Skin of body (tissue), 2 donors: ENCODE data around the gene CNNM3. TPM values are rescaled to one million over a fixed set of nuclear protein-coding genes. Genes with fewer than 3 reads are reported as not detected.
"Not testable (repeated sequence)": the region's sequence is repeated elsewhere in the genome, so short reads cannot be mapped to it uniquely, and the experiment has no call there.

Experiments used
- DNase-seq: peaks from one replicate; lab custom pipeline; 2025; lab: John Stamatoyannopoulos, UW
- total RNA-seq: library from RNA; depleted of rRNA; stranded (reverse); fragments of >200 nt; gene quantifications from one replicate; pipeline ENCODE4 v1.2.3, GENCODE V29; 2014

CNNM3 gene
- total RNA-seq, 1 donor from 2014 or later, result 6.3 TPM

DNA sequence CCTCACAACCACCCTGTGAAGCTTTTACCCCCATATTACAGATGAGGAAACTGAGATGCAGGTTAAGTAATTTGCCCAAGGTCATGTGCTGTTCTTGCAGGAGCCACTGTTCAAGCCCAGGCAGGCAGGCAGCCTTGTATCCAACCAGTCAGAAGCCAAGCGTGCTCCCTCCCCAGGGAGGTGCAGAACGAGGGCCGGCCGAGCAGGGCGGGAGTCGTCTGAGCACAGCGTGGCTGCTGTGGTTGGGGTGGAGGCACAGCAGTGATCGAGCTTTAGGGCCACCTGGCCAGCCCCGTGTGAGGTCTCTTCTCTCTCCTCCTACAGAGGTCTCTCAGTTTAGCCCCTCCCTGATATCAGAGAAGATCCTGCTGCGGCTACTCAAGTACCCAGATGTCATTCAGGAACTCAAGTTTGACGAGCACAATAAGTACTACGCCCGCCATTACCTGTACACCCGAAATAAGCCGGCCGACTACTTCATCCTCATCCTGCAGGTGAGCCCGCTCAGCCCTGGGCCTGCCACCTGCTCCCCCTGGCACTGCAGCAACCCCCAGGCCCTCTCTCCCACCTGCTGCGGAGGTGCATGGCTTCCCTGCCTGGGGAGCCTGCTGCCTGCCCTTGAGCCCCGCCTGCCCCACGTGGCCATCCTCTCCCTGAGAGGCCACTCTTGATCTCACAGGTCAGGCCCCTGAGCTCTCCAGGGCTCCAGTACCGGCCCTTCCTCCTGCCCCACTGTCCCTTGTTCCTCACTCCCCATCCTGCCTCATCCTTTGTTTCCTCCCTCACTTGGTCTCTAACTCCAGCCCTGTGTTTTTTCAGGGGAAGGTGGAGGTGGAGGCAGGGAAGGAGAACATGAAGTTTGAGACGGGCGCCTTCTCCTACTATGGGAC, 17.1 kb upstream of the CNNM3 start:
- no peak for DNase-seq

- DNase-seq, result no peak
These were observed 16.5 kb upstream of the CNNM3 start for GRCh38 chr2:96799623-96799935.

GRCh38 chr2:96800061-96801004, 15.7 kb upstream of the CNNM3 start:
- DNase-seq, result no peak

DNA sequence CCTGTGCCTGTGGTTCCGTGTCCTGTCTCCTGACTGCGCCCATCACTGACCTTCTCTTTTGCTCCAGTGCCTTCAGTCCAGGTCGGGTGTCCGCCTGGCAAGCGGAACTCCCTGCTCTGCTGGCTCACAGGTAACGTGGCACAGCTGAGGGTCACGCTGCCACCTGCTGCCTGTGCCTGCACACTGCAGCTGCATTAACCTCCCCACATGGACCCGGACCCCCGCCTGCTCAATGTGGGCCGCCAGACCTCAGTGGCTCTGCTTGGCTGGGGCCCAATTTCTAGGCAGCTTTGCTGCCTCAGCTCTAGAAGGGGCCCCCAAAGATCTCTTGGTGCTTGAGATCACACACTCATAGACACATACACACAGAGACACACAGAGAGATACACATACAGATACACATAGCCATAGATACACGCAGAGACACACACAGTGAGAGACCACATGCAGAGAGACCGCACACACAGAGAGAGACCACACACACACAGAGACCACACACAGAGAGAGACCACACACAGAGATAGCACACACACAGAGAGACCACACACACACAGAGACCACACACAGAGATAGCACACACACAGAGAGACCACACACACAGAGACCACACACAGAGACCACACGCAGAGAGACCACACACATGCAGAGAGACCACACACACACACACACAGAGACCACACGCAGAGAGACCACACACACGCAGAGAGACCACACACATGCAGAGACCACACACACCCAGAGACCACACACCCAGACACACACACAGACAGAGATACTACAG, 14.9 kb upstream of the CNNM3 start:
- peak; percentile 22 for DNase-seq

DNA sequence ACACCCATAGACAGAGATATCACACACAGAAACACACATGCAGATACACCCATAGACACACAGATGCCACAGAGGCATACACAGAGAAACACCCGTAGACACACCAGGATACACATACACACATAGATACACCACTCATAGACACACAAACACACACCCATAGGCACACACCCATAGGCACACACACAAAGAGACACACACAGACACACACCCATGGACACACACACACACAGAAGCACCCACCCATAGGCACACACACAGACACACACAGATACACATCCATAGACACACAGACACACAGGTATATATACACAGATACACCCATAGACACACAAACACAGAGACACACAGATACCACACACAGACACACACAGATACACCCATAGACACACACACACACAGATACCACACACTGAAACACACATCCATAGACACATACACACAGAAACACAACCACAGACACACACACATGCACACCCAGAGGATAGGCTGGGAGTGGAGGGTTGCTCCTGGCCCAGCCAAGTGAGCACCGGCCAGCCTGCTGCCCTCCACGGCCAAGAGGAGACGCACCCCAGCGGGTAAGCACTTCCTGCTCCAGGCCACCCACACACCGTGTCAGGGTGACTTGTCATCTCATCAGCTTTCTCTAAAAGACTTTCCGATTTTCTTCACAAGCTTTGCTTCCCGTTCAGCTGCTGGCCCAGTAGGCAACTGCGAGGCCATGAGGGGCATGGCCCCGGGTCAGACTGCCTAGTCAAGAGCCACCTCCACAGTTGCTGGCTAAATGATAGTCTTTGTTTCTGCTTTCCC, 14.1 kb upstream of the CNNM3 start:
- no peak for DNase-seq

DNA sequence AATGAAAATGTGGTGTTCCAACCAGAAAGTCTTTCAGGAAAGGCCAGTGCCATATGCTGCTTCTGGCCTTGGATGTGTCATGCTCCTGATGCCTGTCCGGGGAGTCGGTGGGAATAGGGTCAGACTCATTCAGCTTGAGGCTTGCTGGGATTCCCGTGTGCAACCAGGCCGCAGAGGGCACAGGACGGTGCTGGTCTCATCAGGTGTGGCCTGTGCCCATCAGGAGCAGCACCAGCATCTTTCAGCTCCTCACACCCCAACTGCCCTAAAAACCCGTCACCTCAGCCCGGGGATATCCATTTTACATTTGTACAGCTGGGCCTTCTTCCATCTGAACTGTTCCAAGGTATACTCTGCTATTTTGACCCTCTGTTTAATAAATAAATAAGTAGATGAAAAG, 13.3 kb upstream of the CNNM3 start:
- no peak for DNase-seq

- DNase-seq, result no peak
These were observed 11.1 kb upstream of the CNNM3 start for GRCh38 chr2:96804986-96805385.

- DNase-seq, result not testable (repeated sequence)
These were observed 10.1 kb upstream of the CNNM3 start for GRCh38 chr2:96805946-96806345.

DNA sequence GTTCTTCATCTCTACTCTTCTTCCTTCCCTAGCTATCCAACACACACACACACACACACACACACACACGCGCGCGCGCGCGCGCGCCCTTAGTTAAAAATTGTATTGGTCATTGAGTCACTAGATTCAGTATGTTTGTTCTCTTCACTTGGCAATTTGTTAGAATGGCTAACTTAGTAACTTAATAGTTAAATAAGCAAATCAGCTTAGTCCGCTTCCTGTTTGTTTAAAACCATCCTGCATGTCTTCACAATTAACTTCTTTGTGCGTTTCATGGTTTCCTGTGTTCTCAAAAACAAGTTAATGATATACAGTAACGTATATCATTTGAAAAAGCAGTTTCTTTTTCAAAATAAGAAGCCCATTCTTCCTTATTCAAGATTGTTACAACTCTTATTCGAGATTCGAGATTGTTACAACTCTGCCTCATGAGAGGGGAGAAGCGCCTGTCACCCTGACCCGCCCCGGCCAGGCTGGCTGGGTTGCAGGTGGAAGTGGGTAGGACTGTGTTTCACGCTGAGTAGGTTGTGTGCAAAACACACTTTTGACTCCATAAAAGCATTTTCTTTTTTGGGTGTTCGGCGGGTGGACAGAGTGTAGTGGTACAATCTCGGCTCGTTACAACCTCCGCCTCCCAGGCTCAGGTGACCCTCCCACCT, 9.5 kb upstream of the CNNM3 start:
- no peak for DNase-seq

- DNase-seq, result no peak
These were observed 9.0 kb upstream of the CNNM3 start for GRCh38 chr2:96807127-96807471.

DNA sequence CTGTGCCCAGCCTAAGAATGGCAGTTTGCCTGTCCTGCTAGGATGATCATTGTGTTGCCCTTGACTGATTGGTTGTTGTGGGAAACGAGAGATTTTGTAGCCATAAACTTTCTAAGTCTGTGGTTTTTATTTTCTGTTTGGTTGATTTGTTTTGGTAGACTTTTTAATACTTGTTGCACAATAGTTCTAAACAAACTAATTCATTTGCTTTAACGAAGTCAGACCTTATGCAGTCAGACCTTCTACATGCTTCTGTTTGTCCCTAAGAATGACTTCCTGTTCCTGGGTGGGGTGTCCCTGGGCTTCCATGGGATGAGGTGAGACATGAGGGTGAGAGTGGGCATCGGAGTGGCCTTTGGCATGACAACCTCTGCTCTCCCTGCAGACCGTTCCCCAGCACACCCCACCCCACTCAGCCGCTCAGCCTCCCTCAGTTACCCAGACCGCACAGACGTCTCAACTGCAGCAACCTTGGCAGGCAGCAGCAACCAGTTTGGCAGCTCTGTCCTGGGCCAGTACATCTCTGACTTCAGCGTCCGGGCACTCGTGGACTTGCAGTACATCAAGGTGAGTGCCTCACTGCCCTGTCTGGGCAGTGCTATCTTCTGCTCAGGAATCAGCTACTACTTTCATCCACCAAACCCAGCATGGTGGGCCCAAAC, 7.8 kb upstream of the CNNM3 start:
- no peak for DNase-seq

- DNase-seq, result no peak
These were observed 6.7 kb upstream of the CNNM3 start for GRCh38 chr2:96809216-96809882.

DNA sequence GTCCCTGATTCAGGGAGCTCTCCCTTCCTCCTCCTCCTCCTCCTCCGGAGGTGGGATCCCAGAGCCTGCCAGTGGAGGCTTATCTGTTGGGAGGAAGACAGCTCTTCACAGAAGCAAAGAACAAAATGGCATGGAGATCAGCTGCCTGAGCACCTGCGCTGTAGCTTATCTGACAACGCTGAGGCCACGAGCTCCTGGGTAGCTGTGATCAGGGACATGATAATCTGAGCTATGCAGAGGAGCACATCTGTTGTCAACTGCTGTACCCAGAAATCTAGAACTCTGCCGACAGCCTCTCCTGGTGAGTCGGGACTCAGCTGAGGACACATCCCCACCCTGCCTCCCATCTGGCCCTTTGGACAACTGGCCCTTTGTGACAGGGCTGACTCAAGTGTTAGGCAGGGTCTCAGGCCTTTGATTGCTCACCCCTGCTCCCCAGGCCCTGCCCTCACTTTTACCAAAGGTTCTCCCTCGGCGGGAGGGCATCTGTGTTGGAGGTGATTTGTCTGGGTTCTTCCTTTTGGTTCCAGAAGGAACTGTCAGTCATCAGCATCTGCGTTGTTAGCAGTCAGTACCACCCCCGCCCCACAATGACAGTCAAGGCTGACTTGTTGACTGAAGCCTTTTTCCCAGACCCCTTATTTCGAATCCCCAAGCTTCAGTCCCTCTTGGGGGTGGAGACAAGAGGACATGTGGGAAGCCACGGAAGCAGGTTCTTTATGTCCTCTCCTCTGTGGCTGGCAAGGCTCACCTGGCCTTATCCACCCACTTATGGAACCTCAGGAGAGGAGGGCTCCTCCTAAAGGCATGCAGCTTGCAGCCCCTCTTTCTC, 5.9 kb upstream of the CNNM3 start:
- no peak for DNase-seq

DNA sequence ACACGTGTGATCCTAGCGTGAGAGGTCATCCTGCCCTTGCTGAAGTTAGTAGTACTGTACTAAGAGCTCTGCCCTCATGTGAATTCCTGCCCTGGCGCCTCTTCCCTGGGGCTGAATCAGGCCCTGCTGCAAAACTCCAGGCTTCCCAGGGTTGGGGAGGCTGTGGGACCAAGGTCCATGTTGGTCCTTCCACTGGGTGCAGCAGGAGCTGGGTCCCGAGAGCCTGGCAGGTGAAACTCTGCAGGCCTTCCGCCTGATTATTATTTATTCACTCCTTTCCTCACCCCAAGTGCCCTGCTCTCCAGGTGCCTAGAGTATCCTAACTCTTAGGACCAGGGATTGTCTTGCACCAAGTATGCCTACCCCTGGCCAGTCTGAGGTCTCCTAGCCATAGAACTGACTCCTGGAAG, 5.3 kb upstream of the CNNM3 start:
- no peak for DNase-seq

GRCh38 chr2:96811917-96812316, 4.2 kb upstream of the CNNM3 start:
- DNase-seq, result peak; percentile 59

DNA sequence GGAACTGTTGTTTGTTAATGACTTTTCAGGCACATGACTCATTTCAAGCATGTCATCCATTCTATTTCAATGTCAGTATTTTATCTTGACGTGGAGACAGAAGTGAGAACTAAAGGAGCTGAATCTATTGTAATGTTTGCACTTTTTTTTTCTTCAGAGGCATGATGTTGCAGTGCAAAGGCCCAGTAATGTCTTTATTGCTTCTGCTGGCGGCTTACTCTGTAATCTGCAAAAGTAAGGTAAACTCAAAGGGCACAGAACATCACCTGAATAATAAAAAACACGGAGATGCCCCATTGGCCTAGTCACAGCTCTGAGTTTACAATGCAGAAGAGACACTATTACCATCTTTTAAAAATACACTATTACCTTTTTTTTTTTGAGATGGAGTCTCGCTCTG, 2.4 kb upstream of the CNNM3 start:
- no peak for DNase-seq

GRCh38 chr2:96815326-96816126, 542 bp upstream of the CNNM3 start:
- DNase-seq, result peak; percentile 57
